GM12872 (cell line): ENCODE measurements around the gene RNF183.

Source experiments
- CTCF ChIP-seq: IDR thresholded peaks from 3 replicates; pipeline ENCODE4 v1.5.1; 2011; ENCODE audit warnings: low read depth, mild to moderate bottlenecking, low read length, moderate library complexity; ENCODE audit not compliant: insufficient read depth

Gene RNF183

DNA sequence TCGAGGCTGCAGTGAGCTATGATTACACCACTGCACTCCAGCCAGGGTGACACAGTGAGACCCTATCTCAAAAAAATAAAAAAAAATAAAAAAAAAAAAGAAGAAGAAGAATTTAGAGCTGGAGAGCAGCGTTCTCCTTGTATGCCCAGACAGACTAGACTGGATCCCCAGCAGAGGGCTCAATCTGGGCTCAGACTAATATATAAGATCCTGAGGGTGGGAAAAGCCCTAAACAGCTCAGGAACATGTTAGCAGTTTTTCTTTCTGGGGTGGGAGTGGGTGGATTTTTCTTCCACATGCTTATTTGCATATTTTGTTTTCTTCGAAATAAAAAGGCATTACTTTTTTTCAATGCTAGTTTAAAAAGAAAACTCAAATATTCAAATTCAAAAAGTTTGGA is 45.3 kb upstream of the RNF183 start:
- TF ChIP-seq CTCF = no peak

DNA sequence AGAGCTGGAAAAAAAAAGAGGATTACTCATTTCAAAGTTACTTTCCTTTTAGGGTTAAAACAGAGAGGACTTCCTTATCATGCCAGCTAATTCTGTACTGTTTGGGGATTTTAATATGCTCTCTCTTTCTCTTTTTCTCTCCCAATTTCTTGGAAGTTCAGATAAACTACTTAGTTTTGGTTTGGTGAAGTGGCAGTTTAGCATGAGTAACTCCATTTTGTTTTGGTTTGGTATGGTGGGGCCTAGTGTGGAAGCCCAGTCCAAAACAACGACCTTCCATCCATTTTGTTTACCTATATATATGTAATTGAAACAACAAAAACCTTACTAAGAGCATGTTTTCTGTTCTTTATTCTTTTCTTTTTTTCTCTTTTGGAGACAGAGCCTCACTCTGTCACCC is 42.5 kb upstream of the RNF183 start:
- no peak for TF ChIP-seq CTCF

DNA sequence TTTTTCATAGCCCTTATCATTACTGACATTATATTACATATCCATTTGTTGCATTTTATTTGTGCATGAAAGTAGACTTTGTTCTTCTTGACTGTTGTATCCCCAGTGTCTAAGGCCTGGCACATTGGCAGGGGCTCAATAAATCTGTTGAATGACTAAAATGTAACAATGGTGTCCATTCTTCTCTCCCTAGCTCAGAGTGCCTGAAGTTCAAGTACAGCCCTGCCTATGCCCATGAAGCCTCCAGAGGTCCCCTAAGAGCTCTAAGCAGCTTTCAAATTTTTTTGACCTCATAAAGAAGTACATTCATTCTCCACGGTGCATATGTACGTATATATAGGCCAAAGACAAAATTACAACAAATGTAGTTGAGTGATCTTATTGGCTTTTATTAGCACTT is 42.0 kb upstream of the RNF183 start:
- TF ChIP-seq CTCF = no peak

DNA sequence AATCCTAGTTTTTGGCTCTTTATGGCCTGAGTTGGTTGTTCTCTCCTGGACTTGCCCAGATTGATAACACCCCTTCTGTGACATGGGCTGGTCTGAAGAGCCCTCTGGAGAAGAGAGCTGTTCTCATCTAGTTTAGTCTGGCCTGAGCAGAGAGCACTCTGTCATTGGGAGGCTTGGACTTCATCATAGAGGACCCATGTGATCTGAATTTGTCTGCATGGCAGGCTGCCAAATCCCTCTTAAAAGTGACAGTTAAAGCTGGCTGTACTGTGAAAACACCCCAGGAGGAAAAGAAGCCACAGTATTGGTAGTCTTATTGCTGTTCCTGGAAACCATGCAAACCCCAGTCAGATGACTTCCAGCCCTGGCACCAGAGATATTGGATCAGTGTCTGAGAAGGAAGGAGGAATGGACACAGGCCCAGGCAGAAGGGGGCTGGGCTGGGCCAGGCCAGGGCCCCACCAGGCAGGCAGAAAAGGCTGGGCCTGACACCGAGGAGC is 40.6 kb upstream of the RNF183 start:
- TF ChIP-seq CTCF = no peak

GRCh38 chr9:113341712-113342410 is 38.7 kb upstream of the RNF183 start:
- TF ChIP-seq CTCF = no peak

GRCh38 chr9:113340011-113340699 is 37.0 kb upstream of the RNF183 start, which contains the start of gene WDR31:
WDR31 (minus strand) TSS chr9:113340275; CDS start chr9:113332022, 8,253 bp downstream.
- TF ChIP-seq CTCF = no peak

DNA sequence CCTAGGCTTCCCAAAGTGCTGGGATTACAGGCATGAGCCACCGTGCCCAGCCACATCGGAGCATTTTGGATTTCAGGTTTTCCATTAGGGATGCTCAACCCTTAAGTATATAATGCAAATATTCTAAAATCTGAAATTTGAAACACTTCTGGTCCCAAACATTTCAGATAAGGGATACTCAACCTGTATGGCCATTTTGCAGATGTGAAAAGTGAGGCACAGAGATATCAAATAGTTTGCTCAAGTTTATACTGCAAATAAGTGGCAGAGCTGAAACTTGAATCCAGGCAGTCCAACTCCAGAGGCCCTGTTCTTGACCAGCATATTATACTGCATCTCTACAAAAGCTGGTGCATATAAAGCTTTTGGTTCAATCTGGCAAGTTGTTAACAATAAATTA is 34.5 kb upstream of the RNF183 start:
- no peak for TF ChIP-seq CTCF
